NT2/D1 (cell line): ENCODE results near the gene SLC28A1.

Experiments
- SUZ12 ChIP-seq: IDR thresholded peaks from 2 replicates; pipeline ENCODE4 v1.6.1; 2011; ENCODE audit not compliant: insufficient read length, insufficient read depth; ENCODE audit errors: extremely low read depth
- YY1 ChIP-seq: IDR thresholded peaks from 2 replicates; pipeline ENCODE4 v1.6.1; 2011; ENCODE audit not compliant: insufficient read length, insufficient read depth
- ZNF274 ChIP-seq: IDR thresholded peaks from 2 replicates; pipeline ENCODE4 v1.6.1; 2011; ENCODE audit warnings: mild to moderate bottlenecking, low read depth, low read length

DNA sequence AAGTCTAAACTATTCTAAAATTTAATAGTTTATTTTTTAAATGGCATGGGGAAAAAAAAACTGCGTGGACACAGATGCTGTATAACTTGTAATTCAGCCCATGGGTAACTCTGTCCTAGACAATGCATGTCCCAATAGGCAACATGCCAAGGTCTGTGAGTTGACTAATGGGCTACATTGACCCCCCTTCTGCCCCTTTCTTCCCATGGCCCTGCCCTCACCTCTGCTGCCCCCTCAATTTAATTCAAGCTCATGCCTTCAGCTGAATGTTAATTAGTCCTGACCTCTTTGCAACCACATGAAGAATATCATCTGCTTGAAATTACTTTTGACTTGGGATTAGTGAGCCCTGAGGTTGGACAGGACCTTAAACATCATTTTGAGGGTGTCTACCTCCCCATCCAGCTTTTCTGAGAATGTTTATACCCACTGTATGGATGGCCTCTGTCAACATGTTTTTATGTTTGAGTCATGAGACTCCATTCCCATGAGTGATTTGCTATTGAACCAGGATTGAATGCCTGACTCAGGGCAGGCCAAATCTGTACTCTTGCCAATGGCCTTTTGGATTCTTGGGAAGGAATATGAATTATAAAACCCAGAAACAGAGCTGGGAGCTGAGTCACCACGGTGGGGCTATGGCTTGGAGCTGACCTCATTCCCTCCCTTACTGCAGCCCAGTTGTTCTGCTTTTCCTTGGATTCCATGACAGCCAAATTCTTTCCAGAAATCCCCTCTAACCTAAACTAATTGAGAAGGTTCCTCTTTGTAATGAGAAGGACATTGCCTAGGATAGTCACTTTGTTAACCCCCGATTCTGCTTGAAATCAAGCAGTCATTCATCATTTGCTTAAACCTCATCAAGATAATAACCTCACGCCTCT lies 63.7 kb downstream of the SLC28A1 start:
- TF ChIP-seq YY1: no peak
- TF ChIP-seq ZNF274: no peak
- no peak for TF ChIP-seq SUZ12
